ENCODE results near the gene WDFY3.

WDFY3 gene

GRCh38 chr4:84966382-84967242, at the start of gene WDFY3:
Gene WDFY3 (minus strand): TSS chr4:84966690. CDS start chr4:84860591, 106,099 bp downstream.
- peak; percentile 58 for DNase-seq

- no peak for DNase-seq
Observed at GRCh38 chr4:85005865-85006377, 39.4 kb upstream of the WDFY3 start.

- no peak for DNase-seq
Observed at GRCh38 chr4:85000343-85000742, 33.9 kb upstream of the WDFY3 start.

GRCh38 chr4:84995386-84995785, 28.9 kb upstream of the WDFY3 start:
- DNase-seq = no peak

- no peak for DNase-seq
Observed at GRCh38 chr4:84994280-84994679, 27.8 kb upstream of the WDFY3 start.

- DNase-seq = no peak
Observed at GRCh38 chr4:84985952-84986351, 19.5 kb upstream of the WDFY3 start.

- no peak for DNase-seq
Observed at GRCh38 chr4:84977396-84977795, 10.9 kb upstream of the WDFY3 start.

GRCh38 chr4:84973856-84974255, 7.4 kb upstream of the WDFY3 start:
- no peak for DNase-seq

GRCh38 chr4:84971319-84971932, 4.9 kb upstream of the WDFY3 start:
- DNase-seq = no peak

- no peak for DNase-seq
Observed at GRCh38 chr4:84968925-84969324, 2.4 kb upstream of the WDFY3 start.

GRCh38 chr4:84967243-84967690, 777 bp upstream of the WDFY3 start:
- DNase-seq = no peak

- DNase-seq = no peak
Observed at GRCh38 chr4:84965553-84966381, 723 bp downstream of the WDFY3 start.

GRCh38 chr4:84964995-84965552, 1.4 kb downstream of the WDFY3 start:
- no peak for DNase-seq

- no peak for DNase-seq
Observed at GRCh38 chr4:84962102-84962501, 4.4 kb downstream of the WDFY3 start.

GRCh38 chr4:84958434-84958833, 8.1 kb downstream of the WDFY3 start:
- DNase-seq = no peak

GRCh38 chr4:84957514-84958420, 8.7 kb downstream of the WDFY3 start:
- no peak for DNase-seq

- DNase-seq = no peak
Observed at GRCh38 chr4:84956014-84956413, 10.5 kb downstream of the WDFY3 start.

- no peak for DNase-seq
Observed at GRCh38 chr4:84954982-84955567, 11.4 kb downstream of the WDFY3 start.

- DNase-seq = no peak
Observed at GRCh38 chr4:84952776-84953175, 13.7 kb downstream of the WDFY3 start.

GRCh38 chr4:84952004-84952403, 14.5 kb downstream of the WDFY3 start:
- no peak for DNase-seq

GRCh38 chr4:84948056-84948455, 18.4 kb downstream of the WDFY3 start:
- DNase-seq = no peak

Data from activated CD8-positive, alpha-beta memory T cell treated with anti-CD3 and anti-CD28 coated beads, Interleukin-2, amount 50 U/mL, for 48 hours (primary cell).